ENCODE results near the gene UBA1. TPM values are rescaled to one million over a fixed set of nuclear protein-coding genes. Genes with fewer than 3 reads are reported as not detected.

The UBA1 gene
- 503 TPM for total RNA-seq (ENCODE audit: unreplicated experiment)
- long read RNA-seq, transcript UBA1-203 (26 exons, 3,466 nt): minor isoform, 5 of 91 reads
- long read RNA-seq, transcript UBA1-201 (26 exons, 3,559 nt): major isoform, 40 of 91 reads
- long read RNA-seq, partial matches to known transcripts: 41 of 91 reads
- long read RNA-seq, other reads (novel, unspliced or antisense): 4 of 91 reads

DNA sequence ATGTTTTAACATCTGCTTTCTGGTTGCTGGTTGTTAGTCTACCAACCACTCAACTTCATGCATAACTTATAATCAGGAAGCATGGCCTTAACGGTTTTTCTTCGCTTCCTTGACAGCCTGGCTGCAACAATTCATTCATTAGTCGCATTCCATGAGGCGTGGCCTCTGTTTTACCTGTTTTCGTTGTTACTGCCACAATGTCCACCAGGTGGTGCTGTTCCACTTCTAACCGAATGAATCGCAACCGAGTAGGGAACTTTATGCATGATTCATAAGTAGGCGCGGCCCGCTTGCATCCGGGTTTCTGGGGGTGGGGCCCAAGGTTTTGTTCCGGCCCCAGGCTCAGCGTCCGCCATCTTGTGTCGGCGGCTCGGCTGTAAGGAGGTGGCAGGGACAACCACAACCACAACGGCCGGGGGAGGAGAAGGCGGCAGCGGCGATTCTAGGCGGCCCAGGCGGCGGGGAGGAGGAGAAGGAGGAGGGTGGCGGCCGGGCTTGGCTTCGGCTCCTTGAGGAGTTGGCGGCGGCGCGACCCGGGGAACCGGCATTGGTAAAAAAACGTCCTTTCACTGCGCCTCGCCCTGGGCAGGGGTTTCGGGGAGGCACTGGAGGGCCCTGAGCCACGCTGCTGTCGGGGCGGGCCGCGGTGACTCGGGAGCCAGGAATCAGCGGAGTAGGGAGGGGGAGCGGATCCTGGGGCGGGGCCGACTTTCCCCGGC, at the start of gene UBA1:
TSS of gene UBA1 (plus strand) at position 355 of the 719 bp plus-strand sequence. CDS start 4,974 bp downstream, outside the sequence.
- Mint-ChIP-seq H3K9me3 (ENCODE audit: unreplicated experiment) (peaks cover 8% of the 10 kb centered on the region), H3K4me3 (ENCODE audit: unreplicated experiment) (peak within 1 kb of the TSS; percentile 96), H3K27ac (ENCODE audit: unreplicated experiment) (peak within 1 kb of the TSS; percentile 96), H3K27me3 (ENCODE audit: unreplicated experiment) (peaks cover 3% of the 10 kb centered on the region), H3K36me3 (ENCODE audit: unreplicated experiment) (no peaks in the 10 kb centered on the region), H3K4me1 (ENCODE audit: low read depth, unreplicated experiment) (peaks cover 16% of the 10 kb centered on the region)
- DNase-seq: peak; percentile 87
- peak; percentile 80 for TF ChIP-seq CTCF (IDR thresholded peaks at IDR 0.05; ENCODE audit: partially characterized antibody, unreplicated experiment)

DNA sequence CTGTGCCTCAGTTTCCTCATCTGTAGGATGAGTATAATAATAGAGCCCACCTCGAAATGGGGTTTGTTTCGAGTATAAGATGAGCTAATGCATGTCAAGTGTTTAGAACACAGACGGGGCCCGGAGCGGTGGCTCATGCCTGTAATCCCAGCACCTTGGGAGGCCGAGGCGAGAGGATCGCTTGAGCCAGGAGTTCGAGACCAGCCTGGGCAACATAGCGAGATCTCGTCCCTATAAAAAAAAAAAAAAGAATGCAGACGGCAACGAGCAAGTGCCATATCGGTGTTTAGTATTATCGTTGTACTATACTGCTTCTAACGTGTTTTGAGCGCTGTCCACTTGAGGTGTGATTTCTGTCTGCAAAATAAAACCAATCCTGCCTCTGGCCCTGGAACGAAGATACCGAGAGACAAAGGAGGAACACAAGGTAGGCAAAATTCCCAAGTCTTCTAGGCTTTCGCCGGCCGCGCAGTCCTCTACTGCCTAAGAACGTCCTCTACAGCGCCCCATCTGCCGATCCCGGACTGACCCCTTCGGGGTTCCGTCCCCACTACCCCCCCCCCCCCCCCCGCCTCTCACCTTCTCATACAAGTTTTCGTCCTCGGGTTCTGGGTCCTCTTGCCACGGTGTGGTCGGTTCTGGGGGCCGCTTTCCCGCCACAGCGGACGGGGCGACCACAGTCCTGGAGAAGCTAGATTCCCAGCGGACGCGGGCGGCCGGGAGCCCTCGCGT, 49.6 kb upstream of the UBA1 start:
- Mint-ChIP-seq H3K27ac (ENCODE audit: unreplicated experiment) (peak overlapping the region; percentile 97), H3K9me3 (ENCODE audit: unreplicated experiment) (peaks cover 7% of the 10 kb centered on the region), H3K4me3 (ENCODE audit: unreplicated experiment) (peak overlapping the region; percentile 97), H3K27me3 (ENCODE audit: unreplicated experiment) (peaks cover 11% of the 10 kb centered on the region), H3K4me1 (ENCODE audit: low read depth, unreplicated experiment) (peaks cover 9% of the 10 kb centered on the region), H3K36me3 (ENCODE audit: unreplicated experiment) (no peaks in the 10 kb centered on the region)
- TF ChIP-seq CTCF (IDR thresholded peaks at IDR 0.05; ENCODE audit: partially characterized antibody, unreplicated experiment): no peak
- DNase-seq: peak; percentile 21

DNA sequence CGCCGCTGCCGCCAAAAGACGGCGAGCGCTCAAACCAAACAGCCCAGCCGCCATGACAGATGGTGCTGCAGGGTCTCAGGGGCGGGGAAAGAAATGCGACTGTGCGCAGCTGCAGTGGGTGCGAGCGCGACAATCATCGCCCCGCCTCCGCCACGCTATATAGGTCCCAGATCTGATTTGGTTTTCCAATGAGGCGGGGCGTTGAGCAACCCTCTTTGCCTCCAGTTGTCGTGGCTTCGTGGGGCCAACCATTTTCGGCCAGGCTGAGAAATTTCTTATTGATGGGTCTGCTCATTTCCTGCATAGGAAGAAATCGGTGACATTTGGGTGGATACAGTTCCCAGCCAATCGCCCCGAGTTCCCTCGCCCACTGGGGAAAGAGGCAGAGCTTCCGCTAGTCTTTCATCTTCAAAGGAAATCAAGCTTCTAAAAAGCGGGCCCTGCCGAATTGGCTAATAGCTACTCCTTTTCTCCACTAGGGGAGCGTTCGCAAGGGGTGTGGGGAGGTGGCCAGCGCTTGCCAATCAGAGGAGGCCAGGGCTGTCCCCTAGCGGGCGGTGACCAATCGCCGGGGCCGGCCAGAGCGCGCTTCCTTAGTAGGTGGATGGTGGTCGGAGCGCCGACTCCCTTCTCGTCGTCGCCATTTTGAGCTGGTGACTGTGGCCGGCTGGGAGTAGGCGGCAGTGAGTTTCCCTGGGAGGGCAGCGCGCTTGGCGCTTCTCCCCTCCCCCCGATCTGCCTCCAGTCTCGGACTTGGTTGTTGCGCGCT, 48.8 kb upstream of the UBA1 start, which contains the start of the genes NDUFB11 and RBM10:
TSS of gene NDUFB11 (minus strand) at position 77 of the 769 bp plus-strand sequence. CDS start at position 54, 23 bp downstream.
TSS of gene RBM10 (plus strand) at position 596 of the 769 bp plus-strand sequence. CDS start 2,261 bp downstream, outside the sequence.
- Mint-ChIP-seq H3K27me3 (ENCODE audit: unreplicated experiment) (peaks cover 11% of the 10 kb centered on the region), H3K9me3 (ENCODE audit: unreplicated experiment) (peaks cover 7% of the 10 kb centered on the region)
- DNase-seq: peak; percentile 88

More for the DNA sequence above, 48.8 kb upstream of the UBA1 start, which contains the start of the genes NDUFB11 and RBM10:
- Mint-ChIP-seq H3K27ac (ENCODE audit: unreplicated experiment) (peak within 1 kb of the TSS; percentile 97), H3K36me3 (ENCODE audit: unreplicated experiment) (no peaks in the 10 kb centered on the region), H3K4me3 (ENCODE audit: unreplicated experiment) (peak within 1 kb of the TSS; percentile 97), H3K4me1 (ENCODE audit: low read depth, unreplicated experiment) (peaks cover 6% of the 10 kb centered on the region)
- peak; percentile 83 for TF ChIP-seq CTCF (IDR thresholded peaks at IDR 0.05; ENCODE audit: partially characterized antibody, unreplicated experiment)

Data from glutamatergic neuron (in vitro differentiated cells).